SK-N-MC (cell line): Measurements from ENCODE around the gene TPX2.

Experiments
- EZH2 ChIP-seq: fragments of 200-600 bp; sonication (generic); IDR thresholded peaks from one replicate; pipeline ENCODE4 v1.6.1; 2017; ENCODE audit warnings: antibody characterized with exemption
- POLR2AphosphoS5 ChIP-seq: IDR thresholded peaks from 2 replicates; pipeline ENCODE4 v1.6.1; 2012; ENCODE audit warnings: mild to moderate bottlenecking, low read depth, low read length, borderline replicate concordance

DNA sequence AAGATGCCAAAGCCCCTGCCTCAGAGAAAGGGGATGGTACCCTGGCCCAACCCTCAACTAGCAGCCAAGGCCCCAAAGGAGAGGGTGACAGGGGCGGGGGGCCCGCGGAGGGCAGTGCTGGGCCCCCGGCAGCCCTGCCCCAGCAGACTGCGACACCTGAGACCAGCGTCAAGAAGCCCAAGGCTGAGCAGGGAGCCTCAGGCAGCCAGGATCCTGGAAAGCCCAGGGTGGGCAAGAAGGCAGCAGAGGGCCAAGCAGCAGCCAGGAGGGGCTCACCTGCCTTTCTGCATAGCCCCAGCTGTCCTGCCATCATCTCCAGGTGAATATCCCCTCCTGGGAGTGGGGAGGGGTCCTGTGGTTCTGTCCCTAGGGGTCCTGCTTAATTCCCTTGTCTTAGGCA, 81.1 kb downstream of the TPX2 start:
- no peak for TF ChIP-seq EZH2
- no peak for TF ChIP-seq POLR2AphosphoS5
